ENCODE results near the gene SLC25A33.
"Not testable (repeated sequence)": the region's sequence is repeated elsewhere in the genome, so short reads cannot be mapped to it uniquely, and the experiment has no call there.

SLC25A33 gene

GRCh38 chr1:9539165-9539828 is at the start of gene SLC25A33:
Gene SLC25A33 (plus strand): TSS chr1:9539465. CDS start chr1:9539692, 227 bp downstream.
- peak; percentile 99 for DNase-seq

GRCh38 chr1:9490605-9491339 is 48.5 kb upstream of the SLC25A33 start:
- DNase-seq = peak; percentile 93

DNA sequence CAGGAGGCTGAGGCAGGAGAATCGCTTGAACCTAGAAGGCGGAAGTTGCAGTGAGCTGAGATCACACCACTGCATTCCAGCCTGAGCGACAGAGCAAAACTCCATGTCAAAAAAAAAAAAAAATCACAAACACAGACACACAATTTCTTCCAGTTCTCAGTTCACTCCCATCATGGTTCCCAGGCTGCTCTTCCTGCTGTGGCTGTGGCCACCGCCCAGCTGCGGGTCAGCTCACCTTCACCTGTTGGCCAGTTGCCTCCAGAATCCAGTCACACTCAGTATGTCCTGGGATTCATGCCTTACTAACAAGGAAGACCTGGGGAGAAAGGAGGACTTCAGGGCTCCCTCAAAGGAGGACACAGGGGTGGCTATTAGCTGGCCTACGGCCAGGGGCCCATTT is 45.9 kb upstream of the SLC25A33 start:
- DNase-seq = no peak

DNA sequence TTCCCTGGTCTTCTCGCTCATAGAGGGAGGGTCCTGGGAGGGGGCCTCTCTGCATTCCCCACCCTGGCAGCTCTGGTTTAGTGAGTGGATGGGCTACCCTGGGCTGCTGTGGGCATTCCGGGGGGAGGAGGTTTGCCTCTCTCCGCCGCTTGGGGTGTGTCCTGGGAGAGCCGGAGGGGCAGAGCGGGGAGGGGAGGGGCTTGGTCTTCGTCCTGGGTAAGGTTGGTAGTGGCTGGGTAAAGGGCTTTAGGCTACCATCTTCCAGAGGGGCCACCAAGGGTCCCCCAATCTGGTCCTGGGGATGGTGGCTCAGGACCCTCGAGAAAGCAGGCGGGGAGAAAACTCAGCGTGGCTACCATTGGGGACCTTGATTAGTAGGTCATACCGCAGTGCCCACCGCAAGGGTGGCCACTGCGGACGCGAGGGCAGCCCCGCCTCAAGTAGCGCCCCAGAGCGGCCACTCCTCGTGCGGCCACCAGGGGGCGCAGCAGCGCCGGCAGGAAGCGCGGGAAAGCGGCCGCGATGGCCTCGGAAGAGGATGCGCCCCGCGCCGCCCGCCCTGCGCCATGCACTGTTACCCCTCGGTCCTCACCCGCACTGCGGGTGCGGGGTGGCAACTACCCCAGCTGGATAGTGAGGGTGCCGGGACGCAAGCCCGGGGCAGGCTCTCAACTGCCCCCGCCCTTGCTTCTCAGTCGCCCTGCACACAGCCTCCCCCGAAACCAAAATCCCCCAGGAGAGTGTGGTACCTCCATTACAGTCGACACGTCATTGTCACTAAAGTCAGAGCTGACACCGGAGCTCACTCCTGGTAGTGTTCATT is 44.1 kb upstream of the SLC25A33 start:
- no peak for DNase-seq

- no peak for DNase-seq
Measured at GRCh38 chr1:9495854-9496374, 43.4 kb upstream of the SLC25A33 start.

DNA sequence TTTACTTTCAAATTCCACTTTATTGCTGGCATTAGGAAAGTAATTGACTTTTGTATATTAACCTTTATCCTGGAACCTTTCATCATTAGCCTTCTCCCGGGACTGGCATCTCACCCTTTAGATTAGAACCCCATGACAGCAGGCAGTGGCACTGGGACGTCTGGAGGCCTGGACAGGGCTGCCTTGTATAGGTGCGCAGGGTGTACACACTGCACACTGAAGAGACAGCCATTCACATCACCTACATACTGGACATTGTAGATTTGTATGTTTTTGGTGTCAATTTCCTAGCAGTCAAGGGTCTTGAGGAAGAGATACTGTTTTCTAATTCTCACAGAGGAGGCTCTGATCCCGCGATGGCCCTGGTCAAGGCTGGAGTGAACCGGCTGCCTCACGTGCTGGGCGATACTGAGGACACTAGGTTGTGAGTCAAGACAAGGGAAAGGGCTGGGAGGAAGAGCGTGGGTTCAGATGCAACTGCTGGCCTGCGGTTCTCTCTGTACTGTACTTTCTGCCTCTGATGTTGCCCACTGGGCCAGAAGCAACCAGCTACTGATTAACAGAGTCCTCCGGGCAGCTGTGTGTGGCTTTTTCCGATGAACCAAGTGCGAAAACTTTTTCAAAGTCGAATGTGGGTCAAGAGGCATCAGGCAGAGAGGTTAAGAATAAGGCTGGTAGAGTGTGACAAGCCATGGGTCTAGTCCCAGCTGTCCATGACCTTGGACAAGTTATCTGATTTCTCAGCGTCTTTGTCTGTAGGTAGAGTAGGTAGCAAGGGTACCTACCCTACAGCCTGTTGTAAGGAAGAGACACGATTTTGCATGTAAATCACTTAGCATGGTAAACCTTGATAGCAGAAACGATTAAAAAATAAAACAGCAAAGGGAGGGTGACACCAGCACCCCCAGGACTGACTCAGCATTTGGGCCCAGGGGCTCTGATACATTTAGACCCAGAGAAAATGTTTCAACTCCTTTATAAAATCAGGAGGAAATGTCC is 38.2 kb upstream of the SLC25A33 start:
- no peak for DNase-seq

GRCh38 chr1:9503001-9503675 is 36.1 kb upstream of the SLC25A33 start:
- no peak for DNase-seq

DNA sequence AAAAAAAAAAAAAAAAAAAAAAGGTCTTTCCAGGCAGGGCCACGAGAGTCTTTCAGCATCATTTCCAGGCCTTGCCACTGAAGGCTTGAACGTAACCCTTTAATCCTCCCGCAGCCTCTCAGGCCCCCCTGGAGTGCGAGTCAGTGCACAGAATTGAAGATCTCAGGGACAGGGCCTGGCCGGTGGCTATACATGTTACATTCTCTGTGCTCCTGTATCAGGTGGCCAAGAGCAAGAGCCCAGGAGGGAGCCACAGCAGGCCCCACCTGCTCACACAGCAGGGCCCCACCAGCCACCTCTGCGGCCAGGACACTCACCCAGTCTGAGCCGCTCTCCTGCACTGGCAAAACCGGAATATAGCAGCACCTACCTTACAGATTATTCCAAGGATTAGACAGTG is 34.1 kb upstream of the SLC25A33 start:
- no peak for DNase-seq

GRCh38 chr1:9506901-9507300 is 32.4 kb upstream of the SLC25A33 start:
- DNase-seq = no peak

DNA sequence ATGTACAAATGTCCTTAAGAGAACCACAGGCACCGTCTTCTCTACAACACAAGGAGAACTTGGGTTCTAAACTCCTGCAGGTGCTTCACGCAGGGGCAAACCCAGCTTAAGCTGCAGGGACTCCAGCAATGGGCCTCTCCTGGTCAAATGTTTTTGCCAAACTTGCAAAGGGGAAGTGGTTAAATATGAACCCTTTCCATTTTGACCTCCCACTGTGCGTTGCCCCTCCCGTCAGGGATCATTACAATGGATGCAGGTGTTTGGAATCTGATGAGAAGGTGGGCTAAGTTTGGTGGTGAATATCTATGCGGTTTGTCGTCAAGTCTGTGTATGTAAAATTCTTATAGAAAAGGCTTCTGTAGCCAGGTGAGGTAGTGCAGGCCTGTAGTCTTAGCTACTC is 29.1 kb upstream of the SLC25A33 start:
- no peak for DNase-seq

GRCh38 chr1:9515550-9515949 is 23.7 kb upstream of the SLC25A33 start:
- not testable (repeated sequence) for DNase-seq

GRCh38 chr1:9518454-9518998 is 20.7 kb upstream of the SLC25A33 start:
- DNase-seq = no peak

GRCh38 chr1:9520411-9520810 is 18.9 kb upstream of the SLC25A33 start:
- DNase-seq = no peak

DNA sequence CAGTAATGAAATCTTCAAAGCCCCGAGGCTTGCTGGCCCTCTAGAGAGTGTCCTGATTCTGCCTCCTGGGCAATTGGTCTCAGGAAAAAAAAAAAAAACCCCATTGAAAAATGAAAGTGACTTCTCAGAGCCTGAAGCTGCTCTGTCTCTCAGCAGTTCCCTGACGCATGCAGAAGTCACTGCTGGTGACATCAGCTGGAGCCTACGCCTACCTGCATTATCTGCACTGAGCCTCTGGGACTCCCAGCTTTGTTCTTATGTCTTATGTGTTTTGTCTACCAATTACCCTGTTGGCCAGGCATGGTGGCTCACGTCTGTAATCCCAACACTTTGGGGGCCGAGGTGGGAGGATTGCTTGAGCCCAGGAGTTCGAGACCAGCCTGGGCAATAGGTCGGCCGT is 10.1 kb upstream of the SLC25A33 start:
- no peak for DNase-seq

DNA sequence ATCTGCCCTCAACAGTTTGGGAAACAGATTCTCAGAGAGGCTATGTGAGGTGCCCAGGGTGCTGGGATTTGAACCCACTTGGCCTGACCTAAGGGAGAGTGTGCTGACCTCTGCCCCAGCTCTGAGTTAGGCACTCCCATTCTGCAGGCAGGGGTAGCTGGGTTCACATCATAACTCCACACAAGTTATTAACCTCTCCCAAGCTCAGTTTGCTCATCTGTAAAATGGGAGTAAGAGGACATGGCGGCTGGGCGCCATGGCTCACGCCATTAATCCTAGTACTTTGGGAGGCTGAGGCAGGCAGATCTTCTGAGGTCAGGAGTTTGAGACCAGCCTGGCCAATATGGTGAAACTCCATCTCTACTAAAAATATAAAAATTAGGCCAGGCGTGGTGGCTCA is 8.9 kb upstream of the SLC25A33 start:
- no peak for DNase-seq

DNA sequence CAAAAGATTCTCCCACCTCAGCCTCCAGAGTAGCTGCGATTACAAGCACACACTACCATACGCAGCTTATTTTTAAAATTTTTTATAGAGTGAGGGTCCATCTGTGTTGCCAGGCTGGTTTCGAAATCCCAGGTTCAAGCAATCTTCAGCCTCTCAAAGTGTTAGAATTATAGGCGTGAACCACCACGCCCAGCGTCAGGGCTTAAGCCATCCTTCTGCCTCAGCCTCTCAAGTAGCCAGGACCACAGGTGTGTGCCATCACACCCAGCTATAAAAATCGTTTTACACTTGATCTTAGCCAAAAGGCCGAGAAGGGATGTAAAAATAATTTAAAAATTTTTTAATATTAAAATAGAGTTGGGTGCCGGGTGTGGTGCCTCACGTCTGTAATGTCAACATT is 4.3 kb upstream of the SLC25A33 start:
- DNase-seq = no peak

DNA sequence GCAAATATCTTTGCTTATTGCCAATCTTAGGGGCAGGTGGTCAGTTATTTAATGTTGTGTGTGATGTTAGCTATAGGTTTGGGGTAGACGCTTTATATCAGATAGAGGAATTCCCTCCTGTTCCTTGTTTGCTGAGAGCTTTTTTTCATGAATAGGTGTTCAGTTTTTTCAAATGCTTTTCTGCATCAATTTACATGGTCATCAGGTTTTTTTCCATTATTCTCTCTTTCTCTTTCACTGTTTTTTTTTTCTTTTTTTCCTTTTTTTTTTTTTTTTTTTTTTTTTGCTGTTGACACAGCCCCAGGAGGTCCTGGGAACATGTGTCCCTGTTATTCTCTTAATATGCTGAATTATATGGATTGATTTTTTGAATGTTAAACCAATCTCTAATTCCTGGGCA is 3.0 kb upstream of the SLC25A33 start:
- DNase-seq = no peak

- DNase-seq = no peak
Measured at GRCh38 chr1:9537863-9538668, 1.2 kb upstream of the SLC25A33 start.

- DNase-seq = peak; percentile 34
Measured at GRCh38 chr1:9538669-9539164, 548 bp upstream of the SLC25A33 start.

Data from right hindlimb (tissue), 1 donor.